Tracheal epithelial cell (primary cell): Measurements from ENCODE around the gene ZFPL1. TPM values are rescaled to one million over a fixed set of nuclear protein-coding genes. Genes with fewer than 3 reads are reported as not detected.

Experiments
- total RNA-seq: library from RNA; depleted of rRNA; stranded (reverse); fragments of >200 nt; gene quantifications from 2 replicates; pipeline ENCODE4 v1.2.1, GENCODE V29; 2014

ZFPL1 gene
- 33.0 and 41.2 TPM in 2 replicates for total RNA-seq

DNA sequence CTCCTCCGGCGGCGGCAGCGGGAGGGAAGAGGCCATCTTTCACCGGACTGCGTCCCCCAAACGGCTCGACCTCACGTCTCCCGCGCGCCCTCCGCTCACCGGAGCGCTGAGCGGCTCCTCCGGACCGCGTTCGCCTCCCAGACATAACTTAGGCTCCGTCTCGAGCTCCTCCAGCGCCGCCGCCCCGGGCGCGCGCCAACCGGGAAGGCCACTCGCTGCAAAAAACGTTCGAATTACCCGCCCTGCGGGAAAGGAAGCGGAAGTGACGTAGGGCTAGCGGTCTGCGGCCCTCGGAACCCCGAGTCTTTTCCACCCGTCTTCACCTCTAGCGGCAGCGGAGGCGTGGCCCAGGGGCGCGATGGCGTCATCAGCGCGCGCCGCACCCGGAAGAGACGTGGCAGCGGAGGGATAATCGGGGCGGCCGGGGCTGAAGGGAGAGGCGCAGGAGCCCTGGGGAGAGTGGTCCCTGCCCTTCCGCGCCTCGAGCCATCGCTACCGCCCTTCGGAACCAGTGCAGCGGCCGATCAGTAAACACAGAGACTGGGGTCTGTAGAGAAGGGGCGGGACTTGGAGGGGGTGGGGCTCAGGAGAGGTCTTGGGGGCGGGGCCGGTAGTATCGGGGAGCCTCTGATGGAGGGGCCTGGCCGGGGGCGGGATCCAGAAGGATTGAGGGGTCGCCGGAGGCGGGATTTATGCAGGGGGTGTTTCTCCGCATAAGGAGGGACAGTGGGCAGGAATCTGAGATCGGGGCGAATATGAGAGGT, at the start of gene ZFPL1, which contains the start of gene CDCA5:
ZFPL1 (plus strand) TSS at position 389 of the 764 bp plus-strand sequence. CDS start 477 bp downstream, outside the sequence.
CDCA5 (minus strand) TSS at position 207 of the 764 bp plus-strand sequence; CDS start at position 145, 62 bp downstream.

GRCh38 chr11:65040847-65041622, 43.0 kb upstream of the ZFPL1 start, which contains the start of gene SAC3D1:
TSS of gene SAC3D1 (plus strand) at chr11:65041210. CDS start at chr11:65041293, 83 bp downstream.

DNA sequence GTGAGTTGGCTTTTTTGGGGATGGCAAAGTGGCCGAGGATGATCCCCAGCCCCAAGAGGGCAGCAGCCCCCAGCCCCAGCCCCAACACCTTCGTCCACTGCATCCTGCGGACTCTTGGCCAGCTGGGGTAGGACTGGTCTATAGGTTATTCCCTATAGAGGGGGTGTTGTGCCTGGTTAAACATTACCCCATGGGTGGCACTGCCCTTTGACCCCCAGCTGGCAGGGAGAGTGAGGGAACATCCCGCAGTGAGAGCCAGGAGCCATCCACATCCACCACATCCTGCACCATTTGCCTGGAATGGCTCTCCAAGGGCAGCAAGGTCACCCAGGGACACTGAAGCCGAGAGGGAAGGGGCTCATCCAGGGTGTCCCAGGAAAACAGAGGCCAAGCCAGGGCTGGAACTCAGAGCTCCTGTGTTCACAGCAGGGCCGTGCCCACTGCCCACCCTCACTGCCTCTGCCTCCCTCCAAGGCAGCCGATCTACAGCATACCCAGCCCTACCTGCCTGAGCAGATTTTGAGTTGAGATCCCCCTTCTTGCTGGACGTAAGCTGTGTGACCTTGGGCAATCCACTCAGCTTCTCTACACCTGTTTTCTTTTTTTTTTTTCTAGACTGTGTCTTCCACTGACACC, 25.5 kb upstream of the ZFPL1 start, which contains the start of gene NAALADL1:
NAALADL1 (minus strand) TSS at position 135 of the 636 bp plus-strand sequence; CDS start at position 103, 32 bp downstream.

DNA sequence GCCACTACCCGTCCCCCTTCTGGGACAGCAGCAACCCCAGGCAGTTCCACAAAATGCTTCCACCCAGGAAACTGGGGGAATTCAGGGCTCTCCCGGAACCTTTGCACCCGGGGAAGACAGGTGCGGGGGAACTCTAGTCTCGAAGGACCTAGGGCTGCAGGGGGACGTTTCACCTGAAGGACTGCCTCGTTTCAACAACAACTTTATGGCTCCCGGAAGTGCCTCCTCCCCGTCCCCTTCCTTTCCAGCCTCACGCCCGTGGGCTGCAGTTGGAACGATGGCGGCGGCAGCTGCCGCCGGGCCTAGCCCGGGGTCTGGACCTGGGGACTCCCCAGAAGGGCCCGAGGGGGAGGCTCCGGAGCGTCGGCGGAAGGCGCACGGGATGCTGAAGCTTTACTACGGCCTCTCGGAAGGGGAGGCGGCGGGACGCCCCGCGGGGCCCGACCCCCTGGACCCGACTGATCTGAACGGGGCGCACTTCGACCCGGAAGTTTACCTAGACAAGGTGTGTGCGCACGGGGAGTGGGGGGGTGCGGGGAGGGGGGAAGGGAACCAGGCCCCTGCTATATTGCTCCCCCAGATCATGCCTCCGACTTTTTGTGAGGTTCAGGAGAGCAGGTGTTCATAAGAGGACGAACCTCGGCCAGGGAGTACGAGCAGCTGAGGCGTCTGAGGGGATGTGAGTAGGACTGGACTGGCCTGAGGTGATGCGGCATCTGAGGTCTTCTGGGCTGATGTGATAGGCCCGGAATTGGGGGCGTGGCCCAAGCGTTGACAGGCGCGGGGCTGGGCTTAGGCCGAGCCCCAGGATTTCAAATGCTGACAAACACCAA, 12.2 kb downstream of the ZFPL1 start, which contains the start of gene VPS51:
VPS51 (plus strand) TSS at position 241 of the 833 bp plus-strand sequence; CDS start at position 278, 37 bp downstream.

GRCh38 chr11:65111744-65112545, 27.9 kb downstream of the ZFPL1 start, which contains the start of gene TM7SF2:
TSS of gene TM7SF2 (plus strand) at chr11:65111872. CDS start at chr11:65112016, 144 bp downstream.

DNA sequence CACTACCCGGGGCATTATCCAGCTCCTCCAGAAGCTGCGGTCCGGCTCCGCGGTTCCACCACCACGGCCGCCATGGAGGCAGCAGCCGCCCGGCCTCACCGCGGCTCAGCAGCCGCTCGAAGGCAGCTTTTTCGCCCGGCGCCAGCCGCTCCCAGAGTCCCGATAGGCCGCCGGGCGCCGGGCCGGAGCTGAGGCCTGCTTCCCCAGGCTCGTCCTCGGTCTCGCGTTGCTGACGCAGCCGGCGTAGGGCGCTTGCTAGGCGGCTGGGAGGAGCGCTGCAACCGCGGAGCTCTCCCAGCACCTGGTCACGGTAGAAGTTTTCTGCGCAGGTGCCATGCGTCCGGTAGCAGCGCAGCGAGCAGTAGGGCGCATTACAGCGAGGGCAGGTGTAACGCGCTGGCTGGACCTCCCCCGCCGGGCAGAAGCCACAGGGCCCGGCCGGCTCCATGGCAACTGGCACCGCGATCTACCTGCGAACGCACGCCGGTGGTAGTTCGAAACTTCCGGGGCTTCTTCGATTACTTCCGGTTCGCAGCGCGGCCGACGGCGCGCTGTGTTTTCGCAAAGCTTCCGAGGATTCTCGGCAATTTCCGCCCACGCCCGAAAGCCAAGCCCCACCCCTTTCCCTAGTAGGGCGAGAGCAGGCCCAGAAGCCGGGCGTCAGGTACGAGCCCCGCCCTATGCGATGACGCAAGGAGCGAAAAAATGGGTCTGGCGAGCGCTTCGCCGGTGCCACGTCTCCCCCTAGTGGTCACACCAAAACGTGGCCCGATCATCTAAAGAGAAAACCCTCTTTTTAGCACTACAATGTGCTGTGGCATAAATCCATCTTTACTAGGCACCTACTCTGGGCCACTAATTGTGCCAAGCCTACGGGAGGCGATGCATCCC, 33.4 kb downstream of the ZFPL1 start, which contains the start of gene ZNHIT2:
ZNHIT2 (minus strand) TSS at position 496 of the 891 bp plus-strand sequence; CDS start at position 448, 48 bp downstream.

DNA sequence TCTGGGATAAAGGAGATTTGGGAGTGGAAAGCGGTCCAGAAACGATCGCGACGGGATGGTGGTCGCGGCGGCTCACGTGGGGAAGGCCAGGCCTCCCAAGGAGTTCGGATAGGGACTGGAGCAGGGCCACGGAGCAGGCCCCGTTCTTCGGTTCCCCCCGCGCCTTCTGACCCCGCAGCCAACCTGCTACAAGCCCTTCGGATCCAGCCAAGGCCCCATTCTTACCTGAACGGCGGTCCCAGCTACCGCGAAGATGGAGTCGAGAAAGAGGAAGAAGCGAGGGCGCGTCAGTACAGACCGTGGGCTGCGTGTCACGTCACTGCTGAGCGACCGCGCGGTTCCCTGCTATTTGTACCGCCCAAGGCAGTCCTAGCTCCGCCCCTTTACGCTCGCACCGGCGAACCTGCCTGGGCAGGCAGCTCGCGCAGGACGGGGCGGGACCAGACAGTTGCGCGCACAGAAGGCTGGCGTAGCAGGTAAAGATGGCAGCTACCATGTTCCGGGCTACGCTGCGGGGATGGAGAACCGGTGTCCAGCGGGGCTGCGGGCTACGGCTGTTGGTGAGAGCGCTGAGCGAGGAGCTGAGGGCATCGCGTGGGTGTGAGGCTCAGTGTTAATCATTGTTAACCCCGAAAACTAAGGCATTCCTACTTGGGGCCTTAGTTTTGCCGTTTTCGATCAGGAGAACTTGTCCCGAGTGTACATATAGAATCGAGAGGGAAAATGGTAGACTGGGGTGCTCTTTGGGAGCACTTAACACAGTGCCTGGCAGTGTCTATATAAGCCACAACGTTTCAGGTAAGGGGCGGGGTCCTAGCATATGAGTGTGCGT, 38.1 kb downstream of the ZFPL1 start, which contains the start of the genes FAU and MRPL49:
FAU (minus strand) TSS at position 270 of the 832 bp plus-strand sequence. CDS start 321 bp downstream, outside the sequence.
MRPL49 (plus strand) TSS at position 457 of the 832 bp plus-strand sequence; CDS start at position 483, 26 bp downstream.

GRCh38 chr11:65134240-65134951, 50.4 kb downstream of the ZFPL1 start, which contains the start of gene SYVN1:
TSS of gene SYVN1 (minus strand) at chr11:65134519. CDS start at chr11:65133601, 918 bp downstream.

Other genes with a start within 250 kb of the ZFPL1 start
- 12.0 and 17.1 TPM in 2 replicates for gene CDC42BPG, start 239.6 kb upstream of the ZFPL1 start, total RNA-seq
- gene EHD1, start 205.6 kb upstream of the ZFPL1 start, total RNA-seq, result 41.6 and 107 TPM in 2 replicates
- 11.7 and 13.5 TPM in 2 replicates for gene ATG2A, start 167.0 kb upstream of the ZFPL1 start, total RNA-seq
- gene PPP2R5B, start 159.5 kb upstream of the ZFPL1 start, total RNA-seq, result 6.0 and 28.2 TPM in 2 replicates
- not detected in 2 replicates for gene GPHA2, start 148.3 kb upstream of the ZFPL1 start, total RNA-seq
- not detected in 2 replicates for gene MAJIN, start 112.1 kb upstream of the ZFPL1 start, total RNA-seq
- 0.21 and 0.96 TPM in 2 replicates for gene BATF2, start 87.3 kb upstream of the ZFPL1 start, total RNA-seq
- 76.9 and 109 TPM in 2 replicates for gene ARL2, start 70.1 kb upstream of the ZFPL1 start, total RNA-seq
- gene SNX15, start 56.8 kb upstream of the ZFPL1 start, total RNA-seq, result 13.5 and 21.3 TPM in 2 replicates
- gene SAC3D1, start 43.0 kb upstream of the ZFPL1 start, total RNA-seq, result 9.9 and 14.5 TPM in 2 replicates
- gene NAALADL1, start 25.7 kb upstream of the ZFPL1 start, total RNA-seq, result 15.9 and 18.1 TPM in 2 replicates
- 0.43 and 1.7 TPM in 2 replicates for gene CDCA5, start 182 bp upstream of the ZFPL1 start, total RNA-seq
- gene VPS51, start 12.0 kb downstream of the ZFPL1 start, total RNA-seq, result 178 and 180 TPM in 2 replicates
- gene TM7SF2, start 27.6 kb downstream of the ZFPL1 start, total RNA-seq, result 30.6 and 40.3 TPM in 2 replicates
- gene ZNHIT2, start 33.5 kb downstream of the ZFPL1 start, total RNA-seq, result 21.2 and 22.6 TPM in 2 replicates
- 358 and 363 TPM in 2 replicates for gene FAU, start 37.9 kb downstream of the ZFPL1 start, total RNA-seq
- gene MRPL49, start 38.1 kb downstream of the ZFPL1 start, total RNA-seq, result 42.0 and 48.9 TPM in 2 replicates
- 10.0 and 19.0 TPM in 2 replicates for gene SYVN1, start 50.3 kb downstream of the ZFPL1 start, total RNA-seq
- gene SPDYC, start 86.0 kb downstream of the ZFPL1 start, total RNA-seq, result not detected in 2 replicates
- gene CAPN1, start 97.7 kb downstream of the ZFPL1 start, total RNA-seq, result 219 and 240 TPM in 2 replicates
- gene POLA2, start 177.7 kb downstream of the ZFPL1 start, total RNA-seq, result 2.2 and 3.0 TPM in 2 replicates
- 2.6 and 9.9 TPM in 2 replicates for gene CDC42EP2, start 230.6 kb downstream of the ZFPL1 start, total RNA-seq
- gene DPF2, start 249.6 kb downstream of the ZFPL1 start, total RNA-seq, result 24.8 and 29.8 TPM in 2 replicates